Putamen (tissue), 1 donor: Measurements from ENCODE around the gene PRR29.

Experiments used
- DNase-seq: peaks from one replicate; pipeline ENCODE4 v3.0.0-alpha.2; 2016; ENCODE audit warnings: low spot score

Gene PRR29

DNA sequence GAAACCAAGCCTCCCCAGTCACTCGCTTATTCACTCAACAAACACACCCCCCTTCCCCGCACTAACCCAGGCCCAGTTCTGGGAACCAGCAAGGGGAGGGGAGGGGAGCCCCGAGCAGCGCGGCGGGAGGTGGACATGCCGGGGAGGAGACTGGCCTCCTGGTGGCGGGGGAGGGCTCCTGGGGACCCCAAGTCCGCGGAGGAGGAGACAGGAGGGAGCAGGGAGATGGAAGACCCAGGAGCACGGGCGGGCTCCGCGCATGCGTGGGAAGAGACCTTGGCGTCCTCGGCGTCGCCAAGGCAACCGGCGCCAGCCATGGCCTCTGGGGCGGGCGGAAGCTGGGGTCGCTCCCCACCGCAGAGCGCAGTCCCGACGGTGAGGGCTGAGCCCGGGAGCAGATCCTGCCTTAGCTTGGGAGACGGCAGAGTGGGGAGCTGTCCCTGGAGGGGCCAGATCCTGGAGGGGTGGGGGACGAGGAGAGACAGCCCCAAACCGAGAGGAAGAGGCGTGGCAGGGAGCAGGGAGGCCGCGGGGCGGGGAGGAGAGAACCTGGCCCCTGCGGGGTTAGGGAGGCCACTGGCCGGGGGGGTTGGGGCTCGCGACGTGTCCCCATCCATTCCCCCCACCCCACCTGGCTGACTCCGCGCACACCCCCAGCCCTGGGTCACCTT is at the start of gene PRR29:
PRR29 (plus strand) TSS at position 302 of the 671 bp plus-strand sequence; CDS start at position 316, 14 bp downstream.
- no peak for DNase-seq

- no peak for DNase-seq
These were observed 49.6 kb upstream of the PRR29 start for GRCh38 chr17:63948521-63948920.

DNA sequence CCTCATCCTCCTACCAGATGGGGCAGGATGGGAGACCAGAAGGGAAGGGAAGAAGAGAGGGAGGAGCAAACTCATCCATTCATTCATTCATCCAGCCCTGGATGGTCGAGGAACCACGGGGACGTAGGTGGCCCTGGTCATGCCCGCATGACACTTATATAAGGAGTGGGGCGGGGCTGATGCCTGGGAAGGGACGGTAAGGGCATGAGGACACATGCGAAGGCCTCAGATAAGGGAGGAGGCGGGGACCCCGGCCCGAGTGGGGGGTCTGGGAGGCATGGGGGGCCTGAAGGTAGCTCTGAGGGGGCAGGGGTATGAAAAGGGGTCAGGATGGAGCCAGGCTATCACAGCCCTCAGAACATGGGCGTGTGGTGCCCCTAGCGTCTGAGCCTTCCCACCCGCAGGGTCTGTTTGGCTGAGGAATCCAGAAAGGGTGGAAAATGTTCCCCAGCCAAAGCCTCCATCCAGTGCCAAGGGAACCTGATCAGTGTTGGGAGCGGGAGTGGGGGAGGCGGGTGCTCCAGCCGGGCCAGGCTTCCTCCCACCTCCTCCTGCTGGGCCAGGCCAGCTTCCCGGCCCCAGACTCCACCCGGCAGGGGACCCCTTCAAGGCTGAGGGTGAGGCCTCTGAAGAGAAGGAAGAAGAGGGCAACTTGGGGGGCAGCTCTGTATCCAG is 48.4 kb upstream of the PRR29 start:
- no peak for DNase-seq

- DNase-seq = no peak
These were observed 46.9 kb upstream of the PRR29 start for GRCh38 chr17:63950940-63951907.

DNA sequence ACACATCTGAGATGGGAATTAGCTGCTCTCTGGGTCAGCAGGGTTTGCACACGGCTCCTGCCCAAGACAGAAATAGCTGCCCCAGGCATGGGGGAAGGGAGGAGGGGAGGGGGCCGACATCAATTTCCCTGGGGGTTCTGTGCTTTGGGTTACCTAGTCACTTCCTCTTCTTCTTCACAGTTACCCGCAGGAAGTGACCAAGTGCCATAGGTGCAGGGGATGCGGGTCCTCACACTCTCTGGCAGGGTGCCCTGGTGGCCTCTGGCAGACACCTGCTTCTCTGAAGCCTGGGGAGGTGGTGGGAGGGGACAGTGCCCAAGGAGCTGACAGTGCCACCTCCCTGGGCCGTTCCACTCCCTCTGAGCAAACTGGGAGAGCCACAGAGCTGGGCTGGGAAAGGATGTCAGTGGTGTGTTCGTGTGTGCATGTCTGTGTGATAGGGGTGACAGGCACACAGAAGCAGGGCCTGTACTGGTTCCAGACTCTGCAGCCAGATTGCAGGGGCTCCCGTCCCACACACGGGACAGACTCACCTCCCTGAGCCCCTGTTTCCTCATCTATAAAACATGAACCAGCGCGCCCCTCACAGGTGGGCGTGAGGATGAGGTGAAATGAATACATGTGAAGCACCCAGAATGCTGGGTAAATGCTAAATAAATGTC is 43.6 kb upstream of the PRR29 start:
- DNase-seq = no peak

GRCh38 chr17:63955232-63955631 is 42.9 kb upstream of the PRR29 start:
- no peak for DNase-seq

- DNase-seq = no peak
These were observed 42.4 kb upstream of the PRR29 start for GRCh38 chr17:63955791-63956190.

- no peak for DNase-seq
These were observed 41.7 kb upstream of the PRR29 start for GRCh38 chr17:63956296-63956920.

- DNase-seq = no peak
These were observed 38.1 kb upstream of the PRR29 start for GRCh38 chr17:63960006-63960405.

- no peak for DNase-seq
These were observed 37.7 kb upstream of the PRR29 start for GRCh38 chr17:63960430-63960829.

DNA sequence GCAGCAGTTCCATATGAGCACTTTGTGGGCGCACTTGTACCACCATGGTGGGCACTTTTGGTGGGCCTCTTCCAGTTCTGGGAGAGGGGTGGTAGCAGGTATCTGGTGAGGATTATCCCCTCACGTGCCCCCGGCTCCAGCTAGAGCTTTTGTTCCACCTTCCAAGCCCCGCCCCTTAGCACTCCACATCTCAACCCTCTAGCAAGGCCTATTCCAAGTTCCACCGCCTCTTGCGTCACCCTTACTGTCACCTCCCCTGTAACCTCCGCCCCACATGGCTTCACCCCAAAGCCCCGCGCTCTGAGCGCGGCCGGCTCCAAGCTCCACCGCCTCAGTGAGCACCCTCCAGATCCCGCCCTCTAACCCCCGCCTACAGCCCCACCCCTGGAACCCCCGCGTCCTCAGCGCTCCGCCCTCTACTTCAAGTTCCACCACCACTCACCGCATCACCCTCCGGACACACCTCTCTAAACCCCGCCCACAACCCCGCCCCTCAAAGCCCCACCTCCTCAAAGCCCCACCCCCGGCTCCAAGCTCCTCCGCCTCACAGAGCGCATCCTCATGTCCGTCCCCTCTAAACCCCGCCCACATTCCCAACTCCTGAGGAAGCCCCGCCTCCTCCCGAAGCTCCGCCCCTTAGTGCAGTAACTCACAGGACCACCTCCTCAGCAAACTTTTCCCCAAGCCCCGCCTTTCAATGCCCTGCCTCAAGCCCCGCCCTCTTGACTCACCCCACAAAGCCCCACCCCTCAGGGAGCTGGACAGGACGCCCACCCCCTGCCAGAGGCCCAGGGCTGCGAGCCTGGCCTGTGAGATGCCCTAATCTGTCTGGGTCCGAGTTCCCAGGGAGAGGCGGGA is 36.6 kb upstream of the PRR29 start:
- DNase-seq = no peak

DNA sequence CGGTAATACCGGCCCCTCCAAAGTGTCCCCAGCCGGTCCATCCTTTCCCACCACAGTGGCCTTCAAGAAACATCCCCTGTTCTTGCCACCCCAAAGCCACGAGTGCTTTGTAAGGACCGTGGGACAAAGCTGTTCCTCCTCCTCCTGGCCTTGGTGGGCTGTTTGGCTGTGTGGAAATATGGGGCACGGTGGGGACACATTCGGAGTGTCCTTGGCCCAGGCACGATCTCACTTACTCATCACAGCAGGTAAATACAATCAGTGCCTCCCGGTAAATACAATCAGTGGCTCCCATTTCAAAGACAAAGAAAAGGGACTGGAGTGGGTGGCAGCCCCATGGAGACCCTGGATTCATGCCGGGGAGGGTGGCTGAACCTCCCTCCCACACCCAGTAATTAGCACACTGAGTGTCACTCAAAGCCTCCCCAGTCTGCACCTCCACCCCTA is 35.8 kb upstream of the PRR29 start:
- no peak for DNase-seq

DNA sequence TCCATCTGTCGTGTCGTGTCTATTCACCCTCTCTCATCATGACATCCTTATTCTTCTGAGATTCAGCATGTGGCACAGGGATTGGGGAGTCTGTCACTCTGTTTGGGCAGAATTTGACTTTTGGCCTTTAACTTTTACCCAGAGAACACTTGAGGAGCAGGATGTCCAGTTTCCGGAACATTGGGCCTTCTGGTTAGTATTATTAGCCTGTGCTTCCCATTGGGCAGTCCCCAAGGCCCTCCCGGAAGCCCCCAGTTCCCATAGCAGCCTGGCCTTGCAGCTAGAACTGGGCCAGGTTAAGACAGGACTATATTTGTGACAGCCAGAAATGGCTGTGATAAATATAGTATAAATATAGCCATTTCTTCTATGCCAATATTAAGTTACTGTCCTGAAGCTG is 35.0 kb upstream of the PRR29 start:
- no peak for DNase-seq

- no peak for DNase-seq
These were observed 31.4 kb upstream of the PRR29 start for GRCh38 chr17:63966646-63967264.

GRCh38 chr17:63967953-63968352 is 30.2 kb upstream of the PRR29 start:
- DNase-seq = no peak

- no peak for DNase-seq
These were observed 28.9 kb upstream of the PRR29 start for GRCh38 chr17:63969278-63969677.

GRCh38 chr17:63972796-63973195 is 25.4 kb upstream of the PRR29 start, which contains the start of gene SCN4A:
Gene SCN4A, minus strand, starts transcription at chr17:63972918. Its CDS starts 77 bp downstream, at chr17:63972841.
- no peak for DNase-seq

DNA sequence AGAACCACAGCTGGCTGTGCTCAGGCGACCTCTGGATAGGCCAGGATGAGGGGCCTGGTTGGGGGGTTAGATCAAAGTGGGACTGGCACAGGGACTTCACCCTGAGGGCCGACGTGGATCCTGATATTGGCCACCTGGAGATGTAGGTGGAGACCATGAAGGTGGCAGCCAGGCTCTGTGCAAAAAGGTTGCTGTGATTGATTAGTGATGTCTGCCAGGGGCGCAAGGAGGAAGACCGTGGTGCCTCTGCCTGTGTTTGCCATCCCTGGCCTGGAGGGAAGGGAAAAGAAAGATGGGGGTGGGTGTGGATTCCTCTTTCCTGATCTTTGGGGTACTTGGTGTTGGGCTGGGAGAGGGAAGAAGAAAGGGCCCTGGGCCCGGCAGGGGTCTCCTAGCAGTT is 24.9 kb upstream of the PRR29 start:
- no peak for DNase-seq

GRCh38 chr17:63973930-63974593 is 24.1 kb upstream of the PRR29 start:
- DNase-seq = no peak
